Left lobe of liver (tissue), 2 donors: ENCODE results near the gene PLCB2. TPM values are rescaled to one million over a fixed set of nuclear protein-coding genes. Genes with fewer than 3 reads are reported as not detected.

ENCODE experiments used
- ATAC-seq: fragments of 200-7000 bp; cut with Tn5 transposase; one replicate; pipeline ENCODE4 v1.9.1; 2020; ENCODE audit warnings: mild to moderate bottlenecking, moderate library complexity
- DNase-seq: peaks from one replicate; pipeline ENCODE4 v3.0.0-alpha.2; 2020; ENCODE audit warnings: low spot score
- total RNA-seq: library from RNA; stranded (reverse); gene quantifications from one replicate; pipeline ENCODE4 v1.2.1, GENCODE V29; 2021
- donor health status: DM: no; HTN: no; CAD: no; lungs with moderate emphysema.
- donor health status: DM: no; HTN: yes; CAD: no.

Gene PLCB2
- total RNA-seq, 1 donor from 2014 or later = 8.7 TPM

GRCh38 chr15:40306908-40307307 lies 827 bp downstream of the PLCB2 start:
- DNase-seq (no peak), ATAC-seq (no peak)

GRCh38 chr15:40306371-40306770 lies 1.4 kb downstream of the PLCB2 start:
- ATAC-seq (no peak), DNase-seq (no peak)

- ATAC-seq (no peak), DNase-seq (no peak)
Measured at GRCh38 chr15:40305281-40305680, 2.5 kb downstream of the PLCB2 start.

- ATAC-seq = no peak
- no peak for DNase-seq
Measured at GRCh38 chr15:40303576-40303975, 4.2 kb downstream of the PLCB2 start.

GRCh38 chr15:40302981-40303380 lies 4.8 kb downstream of the PLCB2 start:
- ATAC-seq (no peak), DNase-seq (no peak)

- no peak for DNase-seq
- no peak for ATAC-seq
Measured at GRCh38 chr15:40302288-40302886, 5.3 kb downstream of the PLCB2 start.

- no peak for DNase-seq
- peak; percentile 39 for ATAC-seq
Measured at GRCh38 chr15:40301467-40302179, 6.1 kb downstream of the PLCB2 start.

GRCh38 chr15:40300771-40301170 lies 7.0 kb downstream of the PLCB2 start:
- no peak for DNase-seq
- no peak for ATAC-seq

GRCh38 chr15:40300367-40300766 lies 7.4 kb downstream of the PLCB2 start:
- DNase-seq = no peak
- ATAC-seq = no peak

GRCh38 chr15:40298216-40298935 lies 9.4 kb downstream of the PLCB2 start:
- no peak for ATAC-seq
- no peak for DNase-seq

- no peak for ATAC-seq
- DNase-seq = no peak
Measured at GRCh38 chr15:40297356-40297755, 10.4 kb downstream of the PLCB2 start.

GRCh38 chr15:40296561-40297230 lies 11.0 kb downstream of the PLCB2 start:
- DNase-seq = no peak
- no peak for ATAC-seq

GRCh38 chr15:40295877-40296560 lies 11.7 kb downstream of the PLCB2 start:
- ATAC-seq = no peak
- DNase-seq = no peak

- no peak for DNase-seq
- ATAC-seq = no peak
Measured at GRCh38 chr15:40295297-40295696, 12.4 kb downstream of the PLCB2 start.

GRCh38 chr15:40293905-40294895 lies 13.5 kb downstream of the PLCB2 start:
- no peak for ATAC-seq

GRCh38 chr15:40293006-40293405 lies 14.7 kb downstream of the PLCB2 start:
- DNase-seq (no peak), ATAC-seq (no peak)

More at GRCh38 chr15:40293905-40294895, 13.5 kb downstream of the PLCB2 start:
- no peak for DNase-seq

GRCh38 chr15:40292246-40292645 lies 15.5 kb downstream of the PLCB2 start:
- no peak for ATAC-seq
- DNase-seq = no peak

GRCh38 chr15:40290918-40291574 lies 16.7 kb downstream of the PLCB2 start:
- DNase-seq = no peak

GRCh38 chr15:40290545-40290917 lies 17.2 kb downstream of the PLCB2 start:
- DNase-seq (no peak), ATAC-seq (no peak)

More at GRCh38 chr15:40290918-40291574, 16.7 kb downstream of the PLCB2 start:
- ATAC-seq = peak; percentile 47
